Lung (tissue), 12 donors: ENCODE data around the gene SPATA20. TPM values are rescaled to one million over a fixed set of nuclear protein-coding genes. Genes with fewer than 3 reads are reported as not detected.
A peak's percentile ranks its signal among the peaks of the same experiment; 100 is the strongest.

Experiments used
- ATAC-seq: fragments of 200-7000 bp; cut with Tn5 transposase; one replicate; pipeline ENCODE4 v1.9.1; 2020; ENCODE audit warnings: moderate number of reproducible peaks; ENCODE audit not compliant: insufficient read depth, low FRiP score
- DNase-seq, 3 donors: peaks; one replicate each; pipeline ENCODE4 v3.0.0-alpha.2; 2013 to 2017
- H3K27ac ChIP-seq, 2 donors: one replicate each; pipeline ENCODE4 v1.5.1; 2013; ENCODE audit warnings: mild to moderate bottlenecking in 2 of 2, moderate library complexity in 2 of 2, control low read depth in 1 of 2, inconsistent platforms in 1 of 2, low read depth in 1 of 2, low read length in 1 of 2
- H3K27me3 ChIP-seq, 3 donors: one replicate each; pipeline ENCODE4 v1.5.1; 2013; ENCODE audit warnings: low read length in 2 of 3; ENCODE audit not compliant: control insufficient read depth in 3 of 3, insufficient read depth in 3 of 3
- H3K36me3 ChIP-seq, 4 donors: one replicate each; pipeline ENCODE4 v1.5.1; 2013; ENCODE audit warnings: low read length in 4 of 4, mild to moderate bottlenecking in 1 of 4, moderate library complexity in 1 of 4; ENCODE audit not compliant: control insufficient read depth in 4 of 4, insufficient read depth in 4 of 4
- H3K4me1 ChIP-seq, 5 donors: one replicate each; pipeline ENCODE4 v1.5.1; 2013; ENCODE audit warnings: low read length in 5 of 5, mild to moderate bottlenecking in 2 of 5, moderate library complexity in 1 of 5; ENCODE audit not compliant: control insufficient read depth in 5 of 5, insufficient read depth in 5 of 5
- H3K4me3 ChIP-seq: one replicate; pipeline ENCODE4 v1.5.1; 2013; ENCODE audit warnings: mild to moderate bottlenecking, control low read depth, moderate library complexity
- H3K9ac ChIP-seq, 2 donors: one replicate each; pipeline ENCODE4 v1.5.1; 2013; ENCODE audit warnings: low read length in 2 of 2, control low read depth in 1 of 2; ENCODE audit not compliant: insufficient read depth in 1 of 2
- H3K9me3 ChIP-seq, 4 donors: one replicate each; pipeline ENCODE4 v1.5.1; 2013; ENCODE audit warnings: low read length in 3 of 4, mild to moderate bottlenecking in 1 of 4, moderate library complexity in 1 of 4; ENCODE audit not compliant: control insufficient read depth in 4 of 4, insufficient read depth in 3 of 4
- WGBS, 2 donors: extraction: QIAGEN DNeasy Blood & Tissue Kit; methylation state at CpG; one replicate each; pipeline ENCODE4 v1.1.7; 2013; 5-methylcytosine and 5-hydroxymethylcytosine counted together
- polyA plus RNA-seq, 2 donors: library from polyadenylated mRNA; stranded (reverse); fragments of 200-250 nt; gene quantifications; one replicate each; pipeline ENCODE4 v1.2.1, GENCODE V29; 2013
- total RNA-seq, 2 donors: library from RNA; depleted of rRNA in 1 of 2; stranded (reverse); fragments of >200 nt in 1 of 2; gene quantifications; one replicate each; pipeline ENCODE4 v1.2.1, GENCODE V29; 2014 to 2021
- TF ChIP-seq, protein P1 (sequence below): IDR thresholded peaks from 2 replicates; pipeline ENCODE4 v1.5.1; 2012; ENCODE audit warnings: mild to moderate bottlenecking; ENCODE audit errors: control extremely low read depth, extremely low read depth
- donor health status: control.
- donor health status: control.
- donor health status: Bipolar disorder and iron deficiency.
- donor health status: healthy.
- donor health status: DM: yes; HTN: yes; CAD: no.

SPATA20 gene
- total and polyA plus RNA-seq, 4 donors, result 10.5 to 37.8 (median 29.0) TPM

DNA sequence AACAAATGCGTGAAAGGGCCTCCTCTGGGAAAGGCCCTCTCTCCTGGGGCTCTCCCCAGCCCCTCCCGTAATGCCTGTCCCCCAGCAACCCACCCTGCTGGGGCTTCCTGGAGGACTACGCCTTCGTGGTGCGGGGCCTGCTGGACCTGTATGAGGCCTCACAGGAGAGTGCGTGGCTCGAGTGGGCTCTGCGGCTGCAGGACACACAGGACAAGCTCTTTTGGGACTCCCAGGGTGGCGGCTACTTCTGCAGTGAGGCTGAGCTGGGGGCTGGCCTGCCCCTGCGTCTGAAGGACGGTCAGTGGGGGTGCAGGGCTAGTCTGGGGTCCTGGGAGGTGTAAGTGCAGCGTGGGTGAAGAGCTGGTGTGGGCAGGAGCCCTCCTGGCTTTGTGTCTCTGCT is 4.9 kb downstream of the SPATA20 start:
- Histone ChIP-seq H3K4me1 (peaks cover 0 to 13% (median 6%) of the 10 kb centered on the region in 5 donors), H3K4me3 (no peak overlapping the region), H3K9me3 (no peaks in the 10 kb centered on the region), H3K9ac (no peak overlapping the region), H3K36me3 (peaks cover 0 to 14% (median 8%) of the 10 kb centered on the region in 4 donors), H3K27me3 (no peaks in the 10 kb centered on the region), H3K27ac (no peak overlapping the region)
- ATAC-seq (no peak), DNase-seq (no peak)
- TF ChIP-seq, protein P1, sequence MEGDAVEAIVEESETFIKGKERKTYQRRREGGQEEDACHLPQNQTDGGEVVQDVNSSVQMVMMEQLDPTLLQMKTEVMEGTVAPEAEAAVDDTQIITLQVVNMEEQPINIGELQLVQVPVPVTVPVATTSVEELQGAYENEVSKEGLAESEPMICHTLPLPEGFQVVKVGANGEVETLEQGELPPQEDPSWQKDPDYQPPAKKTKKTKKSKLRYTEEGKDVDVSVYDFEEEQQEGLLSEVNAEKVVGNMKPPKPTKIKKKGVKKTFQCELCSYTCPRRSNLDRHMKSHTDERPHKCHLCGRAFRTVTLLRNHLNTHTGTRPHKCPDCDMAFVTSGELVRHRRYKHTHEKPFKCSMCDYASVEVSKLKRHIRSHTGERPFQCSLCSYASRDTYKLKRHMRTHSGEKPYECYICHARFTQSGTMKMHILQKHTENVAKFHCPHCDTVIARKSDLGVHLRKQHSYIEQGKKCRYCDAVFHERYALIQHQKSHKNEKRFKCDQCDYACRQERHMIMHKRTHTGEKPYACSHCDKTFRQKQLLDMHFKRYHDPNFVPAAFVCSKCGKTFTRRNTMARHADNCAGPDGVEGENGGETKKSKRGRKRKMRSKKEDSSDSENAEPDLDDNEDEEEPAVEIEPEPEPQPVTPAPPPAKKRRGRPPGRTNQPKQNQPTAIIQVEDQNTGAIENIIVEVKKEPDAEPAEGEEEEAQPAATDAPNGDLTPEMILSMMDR, result no peak
- 85 to 93% methylated on average over 12 of the region's 12 CpGs for WGBS, 2 donors

DNA sequence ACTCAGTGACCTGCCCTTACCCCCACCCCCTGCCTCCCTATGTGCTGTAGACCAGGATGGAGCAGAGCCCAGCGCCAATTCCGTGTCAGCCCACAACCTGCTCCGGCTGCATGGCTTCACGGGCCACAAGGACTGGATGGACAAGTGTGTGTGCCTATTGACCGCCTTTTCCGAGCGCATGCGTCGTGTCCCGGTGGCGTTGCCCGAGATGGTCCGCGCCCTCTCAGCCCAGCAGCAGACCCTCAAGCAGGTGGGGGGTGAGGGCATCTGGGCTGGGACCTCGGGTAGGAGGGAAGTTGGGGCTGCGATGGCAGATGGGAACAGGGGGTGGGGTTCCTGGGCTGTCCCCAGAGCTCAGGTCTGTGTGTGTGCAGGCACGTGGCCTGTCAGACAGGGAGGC is 7.2 kb downstream of the SPATA20 start:
- Histone ChIP-seq H3K4me3 (no peak overlapping the region), H3K9me3 (no peaks in the 10 kb centered on the region), H3K9ac (no peak overlapping the region), H3K4me1 (peaks cover 0 to 20% (median 4%) of the 10 kb centered on the region in 5 donors), H3K36me3 (peaks cover 0 to 14% (median 8%) of the 10 kb centered on the region in 4 donors), H3K27me3 (peaks cover 0 to 2% (median 0%) of the 10 kb centered on the region in 3 donors), H3K27ac (no peak overlapping the region)
- TF ChIP-seq, protein P1, result no peak
- 94 to 96% methylated on average over 17 of the region's 17 CpGs for whole genome bisulfite sequencing, 2 donors
- DNase-seq (no peak), ATAC-seq (no peak)

- peaks cover 0 to 30% (median 16%) of the 10 kb centered on the region in 5 donors for H3K4me1 ChIP-seq
- H3K27me3 ChIP-seq, result peaks cover 0 to 14% (median 0%) of the 10 kb centered on the region in 3 donors
- H3K4me3 ChIP-seq, result no peak overlapping the region
- DNase-seq (peak in 2 of 3 donors; percentile 29 to 49), ATAC-seq (no peak)
- H3K36me3 ChIP-seq, result peaks cover 0 to 14% (median 2%) of the 10 kb centered on the region in 4 donors
- TF ChIP-seq, protein P1, result no peak
- H3K9me3 ChIP-seq, result no peaks in the 10 kb centered on the region
- H3K27ac ChIP-seq, result no peak overlapping the region
- H3K9ac ChIP-seq, result no peak overlapping the region
- 67 to 71% methylated on average over 4 to 5 of the region's 5 CpGs for WGBS, 2 donors
Measured at GRCh38 chr17:50556803-50557202, 9.8 kb downstream of the SPATA20 start.

GRCh38 chr17:50557630-50558029 is 10.7 kb downstream of the SPATA20 start:
- H3K9me3 ChIP-seq, result no peaks in the 10 kb centered on the region
- peaks cover 0 to 35% (median 16%) of the 10 kb centered on the region in 5 donors for H3K4me1 ChIP-seq
- H3K4me3 ChIP-seq, result no peak overlapping the region
- H3K9ac ChIP-seq, result no peak overlapping the region
- H3K36me3 ChIP-seq, result peaks cover 0 to 14% (median 2%) of the 10 kb centered on the region in 4 donors
- peaks cover 0 to 17% (median 3%) of the 10 kb centered on the region in 3 donors for H3K27me3 ChIP-seq
- TF ChIP-seq, protein P1, result no peak
- no peak overlapping the region for H3K27ac ChIP-seq
- no peak for DNase-seq
- 89 to 96% methylated on average over 4 of the region's 4 CpGs for WGBS, 2 donors
- ATAC-seq, result no peak
